ENCODE measurements around the gene RGS1. TPM values are rescaled to one million over a fixed set of nuclear protein-coding genes. Genes with fewer than 3 reads are reported as not detected.

RGS1 gene
- total RNA-seq, 1 donor from 2014 or later = not detected

GRCh38 chr1:192576190-192577144 lies 894 bp downstream of the RGS1 start:
- DNase-seq (ENCODE audit: low read depth) = no peak
- TF ChIP-seq CTCF (conservative IDR thresholded peaks at IDR 0.05; ENCODE audit: low read depth, low read length) = no peak
- no peak overlapping the region for H3K4me3 ChIP-seq (ENCODE audit: low read depth, low read length)

- no peak for DNase-seq (ENCODE audit: low read depth)
These were observed 1.9 kb downstream of the RGS1 start for GRCh38 chr1:192577145-192578140.

GRCh38 chr1:192578144-192578909 lies 2.8 kb downstream of the RGS1 start:
- no peak for TF ChIP-seq CTCF (conservative IDR thresholded peaks at IDR 0.05; ENCODE audit: low read depth, low read length)
- no peak overlapping the region for H3K4me3 ChIP-seq (ENCODE audit: low read depth, low read length)
- DNase-seq (ENCODE audit: low read depth) = no peak

More at GRCh38 chr1:192577145-192578140, 1.9 kb downstream of the RGS1 start:
- no peak overlapping the region for H3K4me3 ChIP-seq (ENCODE audit: low read depth, low read length)
- TF ChIP-seq CTCF (conservative IDR thresholded peaks at IDR 0.05; ENCODE audit: low read depth, low read length) = no peak

GRCh38 chr1:192579010-192579738 lies 3.6 kb downstream of the RGS1 start:
- H3K4me3 ChIP-seq (ENCODE audit: low read depth, low read length) = no peak overlapping the region
- no peak for DNase-seq (ENCODE audit: low read depth)
- TF ChIP-seq CTCF (conservative IDR thresholded peaks at IDR 0.05; ENCODE audit: low read depth, low read length) = no peak

GRCh38 chr1:192580351-192580962 lies 4.9 kb downstream of the RGS1 start:
- no peak for DNase-seq (ENCODE audit: low read depth)
- no peak overlapping the region for H3K4me3 ChIP-seq (ENCODE audit: low read depth, low read length)
- TF ChIP-seq CTCF (conservative IDR thresholded peaks at IDR 0.05; ENCODE audit: low read depth, low read length) = peak; percentile 77

All from epithelial cell of proximal tubule (primary cell).